ENCODE data around the gene ZNF385B.

- TF ChIP-seq CTCF (IDR thresholded peaks at IDR 0.05) (no peak), POLR2AphosphoS5 (IDR thresholded peaks at IDR 0.05; ENCODE audit: low read depth, low read length) (no peak), MAX (IDR thresholded peaks at IDR 0.05; ENCODE audit: low read depth) (no peak), ZBTB33 (IDR thresholded peaks at IDR 0.05; ENCODE audit: borderline replicate concordance, low read depth) (no peak), MXI1 (IDR thresholded peaks at IDR 0.05; ENCODE audit: low read depth, low read length) (no peak), RXRA (IDR thresholded peaks at IDR 0.05; ENCODE audit: borderline replicate concordance, low read depth) (no peak), TEAD4 (IDR thresholded peaks at IDR 0.05; ENCODE audit: borderline replicate concordance, insufficient read depth) (no peak), EZH2phosphoT487 (IDR thresholded peaks at IDR 0.05; ENCODE audit: borderline replicate concordance, low read depth) (no peak), USF1 (IDR thresholded peaks at IDR 0.05; ENCODE audit: borderline replicate concordance, low read depth) (no peak), GATA2 (CRISPR knock-in tag; IDR thresholded peaks at IDR 0.05) (no peak), RAD21 (IDR thresholded peaks at IDR 0.05; ENCODE audit: low read length) (no peak)
Measured at GRCh38 chr2:179837408-179837807, 24.0 kb downstream of the ZNF385B start.
